Measurements from ENCODE around the gene FMN1. TPM values are rescaled to one million over a fixed set of nuclear protein-coding genes. Genes with fewer than 3 reads are reported as not detected.
A peak's percentile ranks its signal among the peaks of the same experiment; 100 is the strongest.

Gene FMN1
- polyA plus RNA-seq, 1 donor from 2014 or later = 0.40 TPM

DNA sequence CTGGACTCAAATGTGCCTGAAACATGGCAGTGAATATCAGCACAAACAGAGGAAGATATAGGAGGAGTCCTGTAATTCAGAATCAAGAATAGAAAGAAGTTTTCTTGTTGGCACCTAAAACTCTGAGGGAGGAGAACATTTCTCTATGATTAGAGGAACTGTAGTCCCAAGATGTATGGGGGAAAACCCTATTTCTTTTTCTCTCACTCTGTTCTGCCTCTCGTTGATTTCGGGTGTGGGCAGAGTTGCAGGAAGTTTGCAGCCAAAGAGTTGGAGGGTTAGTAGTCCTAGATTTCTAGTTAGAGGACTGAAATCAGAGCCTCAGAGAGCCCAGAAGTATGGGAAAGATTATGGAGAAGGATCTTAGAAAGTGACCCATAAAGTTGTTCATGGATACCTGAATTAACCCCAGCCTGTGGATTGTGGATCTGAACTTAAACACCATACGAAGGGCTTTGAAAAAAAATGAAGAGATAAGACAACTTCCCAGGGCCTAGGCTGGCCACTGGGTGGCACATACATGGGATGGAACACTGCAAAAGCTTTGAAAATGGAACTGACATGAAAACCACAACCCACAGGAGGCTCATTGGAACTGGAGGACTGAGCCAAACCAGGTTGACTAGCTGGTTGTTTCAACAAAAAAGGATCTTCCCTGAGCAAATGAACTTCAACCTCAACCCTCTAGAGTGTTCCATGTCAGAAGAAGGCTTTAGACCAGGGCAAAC, 34.6 kb downstream of the FMN1 start:
- Histone ChIP-seq H3K36me3 (ENCODE audit: insufficient read depth, low read length) (no peaks in the 10 kb centered on the region), H3K9me2 (ENCODE audit: insufficient read depth, low read length) (no peaks in the 10 kb centered on the region), H3K27ac (ENCODE audit: low read length) (peak overlapping the region; percentile 90), H3K9me3 (ENCODE audit: low read length) (no peaks in the 10 kb centered on the region), H3K4me3 (ENCODE audit: low read length) (peak overlapping the region; percentile 15), H2AFZ (ENCODE audit: low read depth, low read length) (no peak overlapping the region), H3K79me2 (replicated peaks; ENCODE audit: insufficient read depth, low read length) (no peaks in the 10 kb centered on the region), H3K4me2 (ENCODE audit: low read length) (no peak overlapping the region), H3F3A (ENCODE audit: insufficient read depth, low read length, poor library complexity, severe bottlenecking) (peaks cover 4% of the 10 kb centered on the region), H3K9ac (ENCODE audit: low read length) (peak overlapping the region; percentile 50), H4K20me1 (ENCODE audit: insufficient read depth) (no peaks in the 10 kb centered on the region), H3K27me3 (ENCODE audit: insufficient read depth, low read depth, low read length) (no peaks in the 10 kb centered on the region)
- no peak for TF ChIP-seq MXI1 (conservative IDR thresholded peaks at IDR 0.05; ENCODE audit: poor library complexity, severe bottlenecking)
- TF ChIP-seq, protein P1, sequence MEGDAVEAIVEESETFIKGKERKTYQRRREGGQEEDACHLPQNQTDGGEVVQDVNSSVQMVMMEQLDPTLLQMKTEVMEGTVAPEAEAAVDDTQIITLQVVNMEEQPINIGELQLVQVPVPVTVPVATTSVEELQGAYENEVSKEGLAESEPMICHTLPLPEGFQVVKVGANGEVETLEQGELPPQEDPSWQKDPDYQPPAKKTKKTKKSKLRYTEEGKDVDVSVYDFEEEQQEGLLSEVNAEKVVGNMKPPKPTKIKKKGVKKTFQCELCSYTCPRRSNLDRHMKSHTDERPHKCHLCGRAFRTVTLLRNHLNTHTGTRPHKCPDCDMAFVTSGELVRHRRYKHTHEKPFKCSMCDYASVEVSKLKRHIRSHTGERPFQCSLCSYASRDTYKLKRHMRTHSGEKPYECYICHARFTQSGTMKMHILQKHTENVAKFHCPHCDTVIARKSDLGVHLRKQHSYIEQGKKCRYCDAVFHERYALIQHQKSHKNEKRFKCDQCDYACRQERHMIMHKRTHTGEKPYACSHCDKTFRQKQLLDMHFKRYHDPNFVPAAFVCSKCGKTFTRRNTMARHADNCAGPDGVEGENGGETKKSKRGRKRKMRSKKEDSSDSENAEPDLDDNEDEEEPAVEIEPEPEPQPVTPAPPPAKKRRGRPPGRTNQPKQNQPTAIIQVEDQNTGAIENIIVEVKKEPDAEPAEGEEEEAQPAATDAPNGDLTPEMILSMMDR (IDR thresholded peaks at IDR 0.05; ENCODE audit: poor library complexity, severe bottlenecking) = peak; percentile 39

DNA sequence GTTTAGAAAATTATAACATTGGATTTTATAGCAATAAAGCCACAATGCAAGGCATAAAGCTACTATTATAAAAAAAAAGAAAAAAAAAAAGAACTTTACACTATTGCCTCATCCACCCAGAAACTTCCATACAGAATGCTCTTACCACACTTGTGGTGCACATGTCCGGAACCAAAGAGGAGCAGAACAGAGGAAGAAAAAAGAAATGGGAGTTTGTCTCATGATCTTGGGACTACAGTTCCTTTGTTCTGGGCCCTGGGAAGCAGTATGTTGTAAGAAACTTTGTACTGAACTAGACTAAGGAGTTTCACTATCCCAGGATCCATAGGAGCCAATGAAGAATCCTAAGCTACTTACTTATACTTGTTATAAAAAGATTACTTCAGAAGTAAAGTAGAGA, 36.1 kb downstream of the FMN1 start:
- Histone ChIP-seq H3K4me2 (ENCODE audit: low read length) (no peak overlapping the region), H3K27me3 (ENCODE audit: insufficient read depth, low read depth, low read length) (no peaks in the 10 kb centered on the region), H3K9ac (ENCODE audit: low read length) (no peak overlapping the region), H3K79me2 (replicated peaks; ENCODE audit: insufficient read depth, low read length) (no peaks in the 10 kb centered on the region), H3K9me2 (ENCODE audit: insufficient read depth, low read length) (no peaks in the 10 kb centered on the region), H3K4me3 (ENCODE audit: low read length) (no peak overlapping the region), H3K36me3 (ENCODE audit: insufficient read depth, low read length) (no peaks in the 10 kb centered on the region), H3F3A (ENCODE audit: insufficient read depth, low read length, poor library complexity, severe bottlenecking) (peaks cover 4% of the 10 kb centered on the region), H2AFZ (ENCODE audit: low read depth, low read length) (no peak overlapping the region), H4K20me1 (ENCODE audit: insufficient read depth) (no peaks in the 10 kb centered on the region), H3K9me3 (ENCODE audit: low read length) (no peaks in the 10 kb centered on the region), H3K27ac (ENCODE audit: low read length) (peak overlapping the region; percentile 90)
- no peak for TF ChIP-seq MXI1 (conservative IDR thresholded peaks at IDR 0.05; ENCODE audit: poor library complexity, severe bottlenecking)
- no peak for TF ChIP-seq RAD21 (conservative IDR thresholded peaks at IDR 0.05)
- no peak for TF ChIP-seq POLR2AphosphoS5 (IDR thresholded peaks at IDR 0.05)
- TF ChIP-seq EZH2 (IDR thresholded peaks at IDR 0.05; ENCODE audit: borderline replicate concordance, insufficient read depth, low read length, poor library complexity, severe bottlenecking) = no peak
- no peak for TF ChIP-seq EP300 (conservative IDR thresholded peaks at IDR 0.05; ENCODE audit: poor library complexity, severe bottlenecking)

DNA sequence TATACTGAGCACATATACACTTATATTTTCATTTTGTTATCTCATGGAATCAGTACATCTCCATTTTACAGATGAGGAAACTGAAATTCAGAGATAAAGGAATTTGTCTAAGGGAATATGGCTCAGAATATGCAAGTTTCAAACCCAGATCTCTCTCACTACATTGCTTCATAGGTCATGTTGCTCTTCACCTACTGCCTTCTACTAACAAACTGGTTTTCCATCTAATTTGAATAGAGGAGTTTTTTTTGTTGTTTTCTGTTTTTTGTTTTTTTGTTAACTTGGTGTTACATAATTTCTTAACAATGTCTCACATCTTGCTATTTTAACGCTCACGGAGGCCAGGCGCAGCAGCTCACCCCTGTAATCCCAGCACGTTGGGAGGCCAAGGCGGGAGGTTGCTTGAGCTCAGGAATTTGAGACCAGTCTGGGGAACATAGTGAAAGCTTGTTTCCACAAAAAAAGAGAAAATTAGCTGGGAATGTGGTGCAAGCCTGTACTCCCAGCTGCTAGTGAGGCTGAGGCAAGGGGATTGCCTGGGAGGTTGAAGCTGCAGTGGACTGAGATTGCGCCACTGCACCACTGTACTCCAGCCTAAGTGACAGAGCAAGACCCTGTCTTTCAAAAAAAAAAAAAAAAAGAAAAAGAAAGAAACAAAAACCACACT, 37.0 kb downstream of the FMN1 start:
- peak overlapping the region; percentile 90 for H3K27ac ChIP-seq (ENCODE audit: low read length)
- H3K4me3 ChIP-seq (ENCODE audit: low read length) = no peak overlapping the region
- H3K4me2 ChIP-seq (ENCODE audit: low read length) = no peak overlapping the region
- H3K79me2 ChIP-seq (replicated peaks; ENCODE audit: insufficient read depth, low read length) = no peaks in the 10 kb centered on the region
- H4K20me1 ChIP-seq (ENCODE audit: insufficient read depth) = no peaks in the 10 kb centered on the region
- H3K27me3 ChIP-seq (ENCODE audit: insufficient read depth, low read depth, low read length) = no peaks in the 10 kb centered on the region
- no peak overlapping the region for H2AFZ ChIP-seq (ENCODE audit: low read depth, low read length)
- TF ChIP-seq RAD21 (conservative IDR thresholded peaks at IDR 0.05) (no peak), POLR2AphosphoS5 (IDR thresholded peaks at IDR 0.05) (no peak), SMC3 (conservative IDR thresholded peaks at IDR 0.05; ENCODE audit: poor library complexity) (no peak), EZH2 (IDR thresholded peaks at IDR 0.05; ENCODE audit: borderline replicate concordance, insufficient read depth, low read length, poor library complexity, severe bottlenecking) (no peak), MXI1 (conservative IDR thresholded peaks at IDR 0.05; ENCODE audit: poor library complexity, severe bottlenecking) (no peak), TAF1 (IDR thresholded peaks at IDR 0.05; ENCODE audit: low read depth) (no peak), EP300 (conservative IDR thresholded peaks at IDR 0.05; ENCODE audit: poor library complexity, severe bottlenecking) (no peak)
- TF ChIP-seq, protein P2, sequence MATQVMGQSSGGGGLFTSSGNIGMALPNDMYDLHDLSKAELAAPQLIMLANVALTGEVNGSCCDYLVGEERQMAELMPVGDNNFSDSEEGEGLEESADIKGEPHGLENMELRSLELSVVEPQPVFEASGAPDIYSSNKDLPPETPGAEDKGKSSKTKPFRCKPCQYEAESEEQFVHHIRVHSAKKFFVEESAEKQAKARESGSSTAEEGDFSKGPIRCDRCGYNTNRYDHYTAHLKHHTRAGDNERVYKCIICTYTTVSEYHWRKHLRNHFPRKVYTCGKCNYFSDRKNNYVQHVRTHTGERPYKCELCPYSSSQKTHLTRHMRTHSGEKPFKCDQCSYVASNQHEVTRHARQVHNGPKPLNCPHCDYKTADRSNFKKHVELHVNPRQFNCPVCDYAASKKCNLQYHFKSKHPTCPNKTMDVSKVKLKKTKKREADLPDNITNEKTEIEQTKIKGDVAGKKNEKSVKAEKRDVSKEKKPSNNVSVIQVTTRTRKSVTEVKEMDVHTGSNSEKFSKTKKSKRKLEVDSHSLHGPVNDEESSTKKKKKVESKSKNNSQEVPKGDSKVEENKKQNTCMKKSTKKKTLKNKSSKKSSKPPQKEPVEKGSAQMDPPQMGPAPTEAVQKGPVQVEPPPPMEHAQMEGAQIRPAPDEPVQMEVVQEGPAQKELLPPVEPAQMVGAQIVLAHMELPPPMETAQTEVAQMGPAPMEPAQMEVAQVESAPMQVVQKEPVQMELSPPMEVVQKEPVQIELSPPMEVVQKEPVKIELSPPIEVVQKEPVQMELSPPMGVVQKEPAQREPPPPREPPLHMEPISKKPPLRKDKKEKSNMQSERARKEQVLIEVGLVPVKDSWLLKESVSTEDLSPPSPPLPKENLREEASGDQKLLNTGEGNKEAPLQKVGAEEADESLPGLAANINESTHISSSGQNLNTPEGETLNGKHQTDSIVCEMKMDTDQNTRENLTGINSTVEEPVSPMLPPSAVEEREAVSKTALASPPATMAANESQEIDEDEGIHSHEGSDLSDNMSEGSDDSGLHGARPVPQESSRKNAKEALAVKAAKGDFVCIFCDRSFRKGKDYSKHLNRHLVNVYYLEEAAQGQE (IDR thresholded peaks at IDR 0.05; ENCODE audit: borderline replicate concordance) = no peak
- TF ChIP-seq, protein P1 (IDR thresholded peaks at IDR 0.05; ENCODE audit: poor library complexity, severe bottlenecking) = no peak
- no peak overlapping the region for H3K9ac ChIP-seq (ENCODE audit: low read length)
- no peaks in the 10 kb centered on the region for H3K9me3 ChIP-seq (ENCODE audit: low read length)
- no peaks in the 10 kb centered on the region for H3K36me3 ChIP-seq (ENCODE audit: insufficient read depth, low read length)
- H3F3A ChIP-seq (ENCODE audit: insufficient read depth, low read length, poor library complexity, severe bottlenecking) = peaks cover 4% of the 10 kb centered on the region
- no peaks in the 10 kb centered on the region for H3K9me2 ChIP-seq (ENCODE audit: insufficient read depth, low read length)
